ENCODE results near the gene CBFA2T2.
A peak's percentile ranks its signal among the peaks of the same experiment; 100 is the strongest.
"Not testable (repeated sequence)": the region's sequence is repeated elsewhere in the genome, so short reads cannot be mapped to it uniquely, and the experiment has no call there.

CBFA2T2 gene

GRCh38 chr20:33511876-33512275 is 22.0 kb downstream of the CBFA2T2 start:
- not testable (repeated sequence) for H3K27me3 ChIP-seq (ENCODE audit: control insufficient read depth, insufficient read depth, low read length); H3K4me1 ChIP-seq (ENCODE audit: control insufficient read depth, insufficient read depth, low read length); H3K9me3 ChIP-seq (ENCODE audit: control insufficient read depth, insufficient read depth, low read depth, low read length); H3K36me3 ChIP-seq (ENCODE audit: control insufficient read depth, insufficient read depth, low read length); H3K4me3 ChIP-seq (ENCODE audit: low read depth, low read length); H3K27ac ChIP-seq (ENCODE audit: low read depth, low read length); H3K9ac ChIP-seq (ENCODE audit: low read length)

DNA sequence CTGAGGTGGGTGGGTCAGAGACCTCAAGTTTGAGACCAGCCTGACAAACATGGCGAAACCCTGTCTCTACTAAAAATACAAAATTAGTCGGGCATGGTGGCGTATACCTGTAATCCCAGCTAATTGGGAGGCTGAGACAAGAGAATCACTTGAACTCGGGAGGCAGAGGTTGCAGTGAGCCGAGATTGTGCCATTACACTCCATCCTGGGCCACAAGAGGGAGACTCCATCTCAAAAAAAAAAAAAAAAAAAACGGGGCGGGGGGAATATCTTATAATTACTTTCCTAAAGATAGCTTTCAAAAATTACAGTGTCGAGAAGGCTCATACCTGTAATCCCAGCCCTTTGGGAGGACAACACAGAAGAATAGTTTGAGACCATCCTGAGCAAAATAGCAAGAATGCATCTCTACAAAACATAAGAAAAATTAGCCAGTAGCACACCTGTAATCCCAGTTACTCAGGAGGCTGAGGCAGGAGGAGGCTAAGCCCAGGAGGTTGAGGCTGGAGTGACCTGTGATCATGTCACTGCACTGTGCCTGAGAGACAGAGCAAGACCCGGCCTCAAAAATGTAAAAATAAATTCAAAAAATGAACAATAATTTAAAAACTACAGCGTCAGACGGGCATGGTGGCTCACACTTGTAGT is 25.8 kb downstream of the CBFA2T2 start:
- Histone ChIP-seq H3K27ac (ENCODE audit: low read depth, low read length) (no peak overlapping the region), H3K4me1 (ENCODE audit: control insufficient read depth, insufficient read depth, low read length) (no peaks in the 10 kb centered on the region; the same call in 1 of the 2 replicates), H3K9me3 (ENCODE audit: control insufficient read depth, insufficient read depth, low read depth, low read length) (no peaks in the 10 kb centered on the region), H3K27me3 (ENCODE audit: control insufficient read depth, insufficient read depth, low read length) (no peaks in the 10 kb centered on the region), H3K36me3 (ENCODE audit: control insufficient read depth, insufficient read depth, low read length) (no peaks in the 10 kb centered on the region), H3K4me3 (ENCODE audit: low read depth, low read length) (no peak overlapping the region), H3K9ac (ENCODE audit: low read length) (no peak overlapping the region)

GRCh38 chr20:33516882-33517281 is 27.0 kb downstream of the CBFA2T2 start:
- Histone ChIP-seq H3K9ac (ENCODE audit: low read length) (no peak overlapping the region), H3K4me1 (ENCODE audit: control insufficient read depth, insufficient read depth, low read length) (no peaks in the 10 kb centered on the region; the same call in 1 of the 2 replicates), H3K36me3 (ENCODE audit: control insufficient read depth, insufficient read depth, low read length) (no peaks in the 10 kb centered on the region), H3K9me3 (ENCODE audit: control insufficient read depth, insufficient read depth, low read depth, low read length) (no peaks in the 10 kb centered on the region), H3K4me3 (ENCODE audit: low read depth, low read length) (no peak overlapping the region), H3K27me3 (ENCODE audit: control insufficient read depth, insufficient read depth, low read length) (no peaks in the 10 kb centered on the region), H3K27ac (ENCODE audit: low read depth, low read length) (0 out of 2 replicates have a peak overlapping the region, but pooled peaks have one; percentile 31)

- H3K9me3 ChIP-seq (ENCODE audit: control insufficient read depth, insufficient read depth, low read depth, low read length) = no peaks in the 10 kb centered on the region
- H3K27me3 ChIP-seq (ENCODE audit: control insufficient read depth, insufficient read depth, low read length) = no peaks in the 10 kb centered on the region
- no peaks in the 10 kb centered on the region; the same call in 1 of the 2 replicates for H3K4me1 ChIP-seq (ENCODE audit: control insufficient read depth, insufficient read depth, low read length)
- H3K27ac ChIP-seq (ENCODE audit: low read depth, low read length) = no peak overlapping the region
- H3K9ac ChIP-seq (ENCODE audit: low read length) = no peak overlapping the region
- H3K4me3 ChIP-seq (ENCODE audit: low read depth, low read length) = no peak overlapping the region
- H3K36me3 ChIP-seq (ENCODE audit: control insufficient read depth, insufficient read depth, low read length) = no peaks in the 10 kb centered on the region
These were observed 28.2 kb downstream of the CBFA2T2 start for GRCh38 chr20:33518071-33518470.

- H3K36me3 ChIP-seq (ENCODE audit: control insufficient read depth, insufficient read depth, low read length) = peaks cover 5% of the 10 kb centered on the region; the same call in 1 of the 2 replicates
- no peak overlapping the region for H3K4me3 ChIP-seq (ENCODE audit: low read depth, low read length)
- H3K27ac ChIP-seq (ENCODE audit: low read depth, low read length) = no peak overlapping the region
- no peaks in the 10 kb centered on the region for H3K9me3 ChIP-seq (ENCODE audit: control insufficient read depth, insufficient read depth, low read depth, low read length)
- H3K27me3 ChIP-seq (ENCODE audit: control insufficient read depth, insufficient read depth, low read length) = no peaks in the 10 kb centered on the region
- H3K9ac ChIP-seq (ENCODE audit: low read length) = no peak overlapping the region
- no peaks in the 10 kb centered on the region; the same call in 1 of the 2 replicates for H3K4me1 ChIP-seq (ENCODE audit: control insufficient read depth, insufficient read depth, low read length)
These were observed 31.6 kb downstream of the CBFA2T2 start for GRCh38 chr20:33521461-33521860.

- H3K4me3 ChIP-seq (ENCODE audit: low read depth, low read length) = no peak overlapping the region
- H3K9me3 ChIP-seq (ENCODE audit: control insufficient read depth, insufficient read depth, low read depth, low read length) = no peaks in the 10 kb centered on the region
- H3K9ac ChIP-seq (ENCODE audit: low read length) = no peak overlapping the region
- peaks cover 2% of the 10 kb centered on the region; the same call in 1 of the 2 replicates for H3K4me1 ChIP-seq (ENCODE audit: control insufficient read depth, insufficient read depth, low read length)
- peaks cover 5% of the 10 kb centered on the region; the same call in 1 of the 2 replicates for H3K36me3 ChIP-seq (ENCODE audit: control insufficient read depth, insufficient read depth, low read length)
- no peaks in the 10 kb centered on the region for H3K27me3 ChIP-seq (ENCODE audit: control insufficient read depth, insufficient read depth, low read length)
- no peak overlapping the region for H3K27ac ChIP-seq (ENCODE audit: low read depth, low read length)
These were observed 32.4 kb downstream of the CBFA2T2 start for GRCh38 chr20:33522256-33522820.

GRCh38 chr20:33524261-33524660 is 34.4 kb downstream of the CBFA2T2 start:
- Histone ChIP-seq H3K27me3 (ENCODE audit: control insufficient read depth, insufficient read depth, low read length) (no peaks in the 10 kb centered on the region), H3K4me1 (ENCODE audit: control insufficient read depth, insufficient read depth, low read length) (0 out of 2 replicates have a peak, but pooled peaks cover 2% of the 10 kb centered on the region), H3K27ac (ENCODE audit: low read depth, low read length) (no peak overlapping the region), H3K9me3 (ENCODE audit: control insufficient read depth, insufficient read depth, low read depth, low read length) (no peaks in the 10 kb centered on the region), H3K9ac (ENCODE audit: low read length) (no peak overlapping the region), H3K36me3 (ENCODE audit: control insufficient read depth, insufficient read depth, low read length) (peaks cover 5% of the 10 kb centered on the region; the same call in 1 of the 2 replicates), H3K4me3 (ENCODE audit: low read depth, low read length) (no peak overlapping the region)

DNA sequence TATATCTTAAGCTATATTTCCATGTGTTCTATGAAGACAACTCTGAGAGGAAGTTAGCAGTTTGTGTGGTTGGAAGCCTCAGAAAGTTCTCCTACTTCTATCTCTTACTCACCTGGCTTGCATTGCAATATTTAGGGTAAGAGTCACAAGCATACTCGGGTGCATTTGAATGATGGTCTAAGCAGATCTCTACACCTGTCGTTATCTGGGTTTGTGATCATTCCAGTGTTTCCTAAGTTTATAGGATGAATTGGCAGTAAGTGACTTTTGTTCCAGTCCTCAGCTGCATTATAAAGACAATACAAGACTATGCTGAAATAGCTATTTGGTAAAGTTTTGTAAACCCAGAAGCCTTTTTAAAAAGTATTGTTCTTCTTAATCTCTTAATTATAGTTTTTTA is 36.9 kb downstream of the CBFA2T2 start:
- Histone ChIP-seq H3K27ac (ENCODE audit: low read depth, low read length) (no peak overlapping the region), H3K9ac (ENCODE audit: low read length) (no peak overlapping the region), H3K4me1 (ENCODE audit: control insufficient read depth, insufficient read depth, low read length) (0 out of 2 replicates have a peak, but pooled peaks cover 2% of the 10 kb centered on the region), H3K9me3 (ENCODE audit: control insufficient read depth, insufficient read depth, low read depth, low read length) (no peaks in the 10 kb centered on the region), H3K36me3 (ENCODE audit: control insufficient read depth, insufficient read depth, low read length) (peaks cover 5% of the 10 kb centered on the region; the same call in 1 of the 2 replicates), H3K27me3 (ENCODE audit: control insufficient read depth, insufficient read depth, low read length) (no peaks in the 10 kb centered on the region), H3K4me3 (ENCODE audit: low read depth, low read length) (no peak overlapping the region)

DNA sequence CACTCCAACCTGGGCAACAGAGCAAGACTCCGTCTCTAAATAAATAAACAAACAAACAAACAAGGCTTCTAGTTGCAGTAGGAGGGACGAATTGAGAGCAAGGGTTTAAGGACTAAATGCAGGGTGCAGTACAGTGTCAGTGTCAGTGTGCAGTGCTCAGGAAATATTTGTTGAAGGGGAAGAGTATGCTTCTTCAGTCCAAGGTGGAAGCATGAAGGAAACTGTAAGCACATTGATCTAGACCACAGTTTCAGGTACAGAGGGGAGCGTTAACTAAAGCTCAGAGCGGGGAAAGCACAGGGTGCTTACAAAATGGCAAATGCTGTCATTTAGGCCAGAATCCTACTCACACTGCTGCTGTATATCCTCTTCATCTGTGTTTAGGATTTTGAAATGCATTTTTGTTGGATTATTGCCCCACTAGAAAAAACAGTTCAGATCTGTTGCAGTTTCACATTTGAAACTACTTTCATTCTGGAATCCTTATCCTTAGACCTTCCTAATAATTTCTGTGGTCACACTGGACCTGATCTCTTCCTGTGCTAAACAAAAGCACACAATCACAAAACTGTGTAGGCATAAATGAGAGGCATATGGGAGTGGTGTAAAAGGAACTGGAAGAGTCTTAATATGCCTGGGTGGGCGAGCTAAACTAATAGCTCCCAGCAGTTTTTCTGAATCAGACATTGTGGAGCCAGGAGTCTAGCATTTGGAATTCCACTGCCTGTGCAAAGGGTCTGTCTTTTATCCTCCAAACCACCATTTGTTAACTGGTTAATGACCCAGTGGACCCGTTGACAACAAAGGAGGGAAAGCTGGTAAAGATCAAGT is 41.4 kb downstream of the CBFA2T2 start:
- Histone ChIP-seq H3K4me3 (ENCODE audit: low read depth, low read length) (no peak overlapping the region), H3K27ac (ENCODE audit: low read depth, low read length) (no peak overlapping the region), H3K4me1 (ENCODE audit: control insufficient read depth, insufficient read depth, low read length) (0 out of 2 replicates have a peak, but pooled peaks cover 2% of the 10 kb centered on the region), H3K36me3 (ENCODE audit: control insufficient read depth, insufficient read depth, low read length) (no peaks in the 10 kb centered on the region), H3K9ac (ENCODE audit: low read length) (no peak overlapping the region), H3K27me3 (ENCODE audit: control insufficient read depth, insufficient read depth, low read length) (no peaks in the 10 kb centered on the region), H3K9me3 (ENCODE audit: control insufficient read depth, insufficient read depth, low read depth, low read length) (no peaks in the 10 kb centered on the region)

DNA sequence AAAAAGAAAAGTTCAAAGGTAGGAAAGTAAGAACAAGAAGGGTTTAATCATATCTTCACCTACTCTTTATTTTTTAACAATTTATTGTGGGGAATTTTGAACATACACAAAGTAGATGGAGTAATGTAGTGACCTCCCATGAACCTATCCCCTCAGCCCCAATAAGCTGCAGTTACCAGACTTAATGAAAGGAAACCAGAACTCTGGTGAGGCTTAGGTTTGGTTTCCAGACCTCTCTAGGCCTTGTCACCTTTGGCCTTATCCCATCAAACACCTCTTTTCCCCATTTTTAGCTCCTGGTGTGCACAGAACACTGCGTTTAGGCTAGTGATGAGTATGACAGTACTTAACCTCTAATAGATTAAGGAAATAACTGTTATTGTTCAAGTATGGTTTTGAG is 42.0 kb downstream of the CBFA2T2 start:
- no peaks in the 10 kb centered on the region for H3K4me1 ChIP-seq (ENCODE audit: control insufficient read depth, insufficient read depth, low read length)
- no peak overlapping the region for H3K9ac ChIP-seq (ENCODE audit: low read length)
- no peaks in the 10 kb centered on the region for H3K27me3 ChIP-seq (ENCODE audit: control insufficient read depth, insufficient read depth, low read length)
- H3K36me3 ChIP-seq (ENCODE audit: control insufficient read depth, insufficient read depth, low read length) = no peaks in the 10 kb centered on the region
- H3K4me3 ChIP-seq (ENCODE audit: low read depth, low read length) = no peak overlapping the region
- no peaks in the 10 kb centered on the region for H3K9me3 ChIP-seq (ENCODE audit: control insufficient read depth, insufficient read depth, low read depth, low read length)
- H3K27ac ChIP-seq (ENCODE audit: low read depth, low read length) = no peak overlapping the region
